Aorta (tissue), 5 donors: Measurements from ENCODE around the gene PRKN. TPM values are rescaled to one million over a fixed set of nuclear protein-coding genes. Genes with fewer than 3 reads are reported as not detected.

Experiments used
- ATAC-seq: fragments of 200-7000 bp; cut with Tn5 transposase; one replicate; pipeline ENCODE4 v1.9.1; 2022; ENCODE audit warnings: moderate library complexity; ENCODE audit not compliant: low FRiP score
- DNase-seq, 2 donors: peaks; one replicate each; pipeline ENCODE4 v3.0.0-alpha.2; 2020
- H3K27ac ChIP-seq, 2 donors: one replicate each; pipeline ENCODE4 v1.5.1; 2013; ENCODE audit warnings: low read length in 2 of 2, mild to moderate bottlenecking in 2 of 2, moderate library complexity in 2 of 2, control low read depth in 1 of 2, inconsistent platforms in 1 of 2, low read depth in 1 of 2
- H3K27me3 ChIP-seq, 2 donors: one replicate each; pipeline ENCODE4 v1.6.1; 2013; ENCODE audit warnings: control low read depth in 1 of 2, low read length in 1 of 2, mild to moderate bottlenecking in 1 of 2, moderate library complexity in 1 of 2; ENCODE audit not compliant: insufficient read depth in 2 of 2, control insufficient read depth in 1 of 2
- H3K36me3 ChIP-seq, 2 donors: one replicate each; pipeline ENCODE4 v1.6.1; 2013; ENCODE audit warnings: control low read depth in 1 of 2, low read length in 1 of 2, mild to moderate bottlenecking in 1 of 2; ENCODE audit not compliant: insufficient read depth in 2 of 2, control insufficient read depth in 1 of 2
- H3K4me1 ChIP-seq, 2 donors: one replicate each; pipeline ENCODE4 v1.6.1; 2013; ENCODE audit warnings: low read length in 2 of 2, control low read depth in 1 of 2, mild to moderate bottlenecking in 1 of 2, moderate library complexity in 1 of 2; ENCODE audit not compliant: insufficient read depth in 2 of 2, control insufficient read depth in 1 of 2
- H3K4me3 ChIP-seq, 2 donors: one replicate each; pipeline ENCODE4 v1.5.1; 2013; ENCODE audit warnings: low read length in 2 of 2, control low read depth in 1 of 2, mild to moderate bottlenecking in 1 of 2
- H3K9me3 ChIP-seq: one replicate; pipeline ENCODE4 v1.6.1; 2013; ENCODE audit warnings: mild to moderate bottlenecking, low read length; ENCODE audit not compliant: control insufficient read depth
- WGBS, 2 donors: extraction: QIAGEN DNeasy Blood & Tissue Kit; methylation state at CpG; one replicate each; pipeline ENCODE4 v1.1.7; 2013; 5-methylcytosine and 5-hydroxymethylcytosine counted together
- intact Hi-C, 2 donors: fragments of 100-400 bp; cut with DNase I; formaldehyde crosslinking; loops; one replicate each; pipeline versions ENCODE4 v1.14.2 to v1.15.0; 2022
- polyA plus RNA-seq, 2 donors: library from polyadenylated mRNA; stranded (reverse); fragments of 200-250 nt; gene quantifications; one replicate each; pipeline ENCODE4 v1.2.3, GENCODE V29; 2013
- total RNA-seq, 2 donors: library from RNA; stranded (reverse); fragmentation: NEBNext Ultra II Directional; extraction: Animal tissue kit (Norgen Biotek cat#: 25700); gene quantifications; one replicate each; pipeline ENCODE4 v1.2.1, GENCODE V29; 2021
- donor health status: healthy with polysubstance abuse.
- donor health status: Bipolar disorder and iron deficiency.
- donor health status: DM: no; HTN: no; CAD: no.
- donor health status: DM: no; HTN: no; CAD: no.
- donor health status: DM: yes; HTN: yes; CAD: no.

PRKN gene
- total and polyA plus RNA-seq, 4 donors, result 1.0 to 17.3 (median 5.7) TPM

GRCh38 chr6:161755080-161755479, 972.5 kb downstream of the PRKN start:
- intact Hi-C loops, result no loop called here
- Histone ChIP-seq H3K4me3 (no peak overlapping the region), H3K27ac (no peak overlapping the region), H3K36me3 (no peaks in the 10 kb centered on the region), H3K9me3 (no peaks in the 10 kb centered on the region), H3K27me3 (no peaks in the 10 kb centered on the region), H3K4me1 (no peaks in the 10 kb centered on the region)
- no peak for ATAC-seq
- WGBS, 2 donors, result 71 to 74% methylated on average over 5 of the region's 5 CpGs
- no peak for DNase-seq

- H3K27me3 ChIP-seq, result no peaks in the 10 kb centered on the region
- DNase-seq (no peak), ATAC-seq (no peak)
- H3K36me3 ChIP-seq, result no peaks in the 10 kb centered on the region
- WGBS, 2 donors, result 60 to 63% methylated on average over 3 of the region's 3 CpGs
- intact Hi-C loops, result no loop called here
- H3K4me3 ChIP-seq, result no peak overlapping the region
- no peaks in the 10 kb centered on the region for H3K9me3 ChIP-seq
- H3K4me1 ChIP-seq, result no peaks in the 10 kb centered on the region
- H3K27ac ChIP-seq, result no peak overlapping the region
Observed at GRCh38 chr6:161750686-161751085, 976.9 kb downstream of the PRKN start.

- Histone ChIP-seq H3K27me3 (no peaks in the 10 kb centered on the region), H3K4me1 (no peaks in the 10 kb centered on the region), H3K4me3 (no peak overlapping the region), H3K27ac (no peak overlapping the region), H3K36me3 (no peaks in the 10 kb centered on the region), H3K9me3 (no peaks in the 10 kb centered on the region)
- 77 to 78% methylated on average over 4 of the region's 4 CpGs for WGBS, 2 donors
- intact Hi-C loops, result no loop called here
- DNase-seq (no peak), ATAC-seq (no peak)
Observed at GRCh38 chr6:161749576-161749975, 978.0 kb downstream of the PRKN start.

GRCh38 chr6:161748535-161749416, 978.8 kb downstream of the PRKN start:
- WGBS, 2 donors, result 66 to 68% methylated on average over 18 of the region's 18 CpGs
- intact Hi-C loops, result no loop called here
- Histone ChIP-seq H3K4me3 (no peak overlapping the region), H3K4me1 (no peaks in the 10 kb centered on the region), H3K36me3 (no peaks in the 10 kb centered on the region), H3K9me3 (no peaks in the 10 kb centered on the region), H3K27me3 (no peaks in the 10 kb centered on the region), H3K27ac (no peak overlapping the region)
- DNase-seq (no peak), ATAC-seq (no peak)

- intact Hi-C loops, result no loop called here
- no peaks in the 10 kb centered on the region for H3K4me1 ChIP-seq
Observed at GRCh38 chr6:161747506-161747905, 980.1 kb downstream of the PRKN start.

GRCh38 chr6:161745594-161746141, 981.9 kb downstream of the PRKN start:
- no peak overlapping the region for H3K27ac ChIP-seq
- H3K9me3 ChIP-seq, result no peaks in the 10 kb centered on the region
- no peaks in the 10 kb centered on the region for H3K4me1 ChIP-seq
- no peaks in the 10 kb centered on the region for H3K36me3 ChIP-seq
- no peaks in the 10 kb centered on the region for H3K27me3 ChIP-seq
- DNase-seq (no peak), ATAC-seq (no peak)
- 87 to 90% methylated on average over 5 of the region's 5 CpGs for WGBS, 2 donors
- intact Hi-C loops, result no loop called here
- H3K4me3 ChIP-seq, result no peak overlapping the region

More at GRCh38 chr6:161747506-161747905, 980.1 kb downstream of the PRKN start:
- no peak for ATAC-seq
- H3K27ac ChIP-seq, result no peak overlapping the region
- H3K9me3 ChIP-seq, result no peaks in the 10 kb centered on the region
- H3K4me3 ChIP-seq, result no peak overlapping the region
- no peak for DNase-seq
- no peaks in the 10 kb centered on the region for H3K36me3 ChIP-seq
- H3K27me3 ChIP-seq, result no peaks in the 10 kb centered on the region
- WGBS, 2 donors, result 92 to 93% methylated on average over 7 of the region's 7 CpGs

GRCh38 chr6:161745128-161745527, 982.4 kb downstream of the PRKN start:
- 93 to 95% methylated on average over 2 of the region's 2 CpGs for WGBS, 2 donors
- H3K9me3 ChIP-seq, result no peaks in the 10 kb centered on the region

GRCh38 chr6:161744211-161745067, 983.1 kb downstream of the PRKN start:
- DNase-seq, result no peak
- Histone ChIP-seq H3K9me3 (no peaks in the 10 kb centered on the region), H3K4me3 (no peak overlapping the region), H3K36me3 (no peaks in the 10 kb centered on the region), H3K27ac (no peak overlapping the region), H3K4me1 (no peaks in the 10 kb centered on the region), H3K27me3 (no peaks in the 10 kb centered on the region)
- 66 to 76% methylated on average over 14 of the region's 14 CpGs for WGBS, 2 donors
- intact Hi-C loops, result no loop called here
- ATAC-seq, result no peak

More at GRCh38 chr6:161745128-161745527, 982.4 kb downstream of the PRKN start:
- intact Hi-C loops, result no loop called here
- ATAC-seq (no peak), DNase-seq (no peak)
- H3K27ac ChIP-seq, result no peak overlapping the region
- no peaks in the 10 kb centered on the region for H3K4me1 ChIP-seq
- H3K27me3 ChIP-seq, result no peaks in the 10 kb centered on the region
- H3K4me3 ChIP-seq, result no peak overlapping the region
- no peaks in the 10 kb centered on the region for H3K36me3 ChIP-seq
